Body of pancreas (tissue), 4 donors: ENCODE results near the gene NOSTRIN.

Experiments
- CTCF ChIP-seq, 7 experiments: fragments of 450-650 bp in 4 of 7; fragments of 200-600 bp in 3 of 7; sonication (generic) in 3 of 7; IDR thresholded peaks; one replicate each; pipeline ENCODE4 v1.5.1; 2016 to 2019; ENCODE audit warnings: antibody characterized with exemption in 7 of 7
- POLR2A ChIP-seq, 3 donors: fragments of 450-650 bp; IDR thresholded peaks; one replicate each; pipeline ENCODE4 v1.6.1; 2016; ENCODE audit warnings: antibody characterized with exemption in 3 of 3, mild to moderate bottlenecking in 2 of 3

GRCh38 chr2:168798888-168799410, 3.5 kb upstream of the NOSTRIN start:
- TF ChIP-seq POLR2A (IDR thresholded peaks at IDR 0.05) (no peak), CTCF (IDR thresholded peaks at IDR 0.05) (no peak)
